Stimulated activated CD8-positive, alpha-beta memory T cell treated with anti-CD3 and anti-CD28 coated beads, Interleukin-15, amount 100 ng/mL, for 1 hour (primary cell): Measurements from ENCODE around the gene AFF1.

Experiments
- DNase-seq: peaks from one replicate; pipeline ENCODE4 v3.0.0-alpha.2; 2020; ENCODE audit warnings: low read depth

AFF1 gene

DNA sequence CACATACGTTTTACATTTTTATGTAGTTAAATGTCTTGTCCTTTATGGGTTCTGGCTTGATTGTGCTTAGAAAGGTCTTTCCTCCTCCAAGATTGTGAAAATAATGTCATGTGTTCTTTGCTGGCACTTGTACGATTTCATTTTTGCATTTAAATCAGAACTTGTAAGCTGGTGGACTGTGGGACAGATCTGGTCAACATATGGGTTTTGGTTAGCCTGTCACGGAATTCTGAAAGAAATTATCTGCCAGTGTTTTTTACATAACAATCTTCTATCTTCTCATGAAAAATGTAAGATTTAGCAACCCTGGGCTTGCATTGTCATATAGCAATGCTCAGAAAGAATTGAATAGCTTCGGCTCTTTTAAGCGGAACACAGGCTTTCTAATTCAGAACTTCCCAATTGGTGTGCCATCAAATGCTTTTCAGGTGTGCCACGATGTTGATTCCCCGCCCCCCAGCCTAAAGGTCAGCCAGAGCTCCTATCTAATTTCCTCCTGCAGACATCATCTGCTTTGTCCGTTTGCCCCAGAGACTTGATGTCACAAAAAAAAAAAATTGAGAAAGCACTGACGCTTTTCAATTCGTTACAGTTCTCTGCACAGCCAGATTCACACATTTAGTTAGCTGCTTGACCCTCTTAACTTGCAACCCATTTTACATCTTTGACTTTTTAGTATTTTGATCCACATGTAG lies 16.2 kb downstream of the AFF1 start:
- DNase-seq, result no peak

DNA sequence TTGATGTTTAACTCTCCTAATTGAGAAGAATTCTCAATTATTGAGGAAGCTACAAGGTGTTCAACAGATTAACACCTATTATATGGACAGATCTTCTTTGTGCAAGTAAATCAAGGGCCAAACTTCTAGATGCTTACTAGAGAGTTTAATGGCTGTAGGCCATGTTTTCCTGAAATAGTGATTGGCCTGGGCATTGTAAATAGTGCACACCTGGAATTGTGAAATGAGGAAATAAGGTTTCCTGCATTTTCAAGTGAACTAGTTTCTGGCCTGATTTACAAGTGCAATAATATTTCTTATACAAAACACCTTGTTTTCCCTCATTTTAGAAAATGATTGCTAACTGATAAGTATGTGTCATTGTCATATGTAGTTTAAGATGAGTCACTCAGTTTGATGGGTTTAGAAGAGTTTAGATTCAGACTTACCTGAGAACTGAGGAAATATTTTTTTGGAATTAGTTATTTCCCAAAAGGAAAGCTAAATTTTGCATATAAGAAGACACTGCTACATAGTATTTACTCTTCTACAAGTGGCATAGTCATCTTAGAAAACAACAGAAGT lies 21.2 kb downstream of the AFF1 start:
- DNase-seq, result no peak

DNA sequence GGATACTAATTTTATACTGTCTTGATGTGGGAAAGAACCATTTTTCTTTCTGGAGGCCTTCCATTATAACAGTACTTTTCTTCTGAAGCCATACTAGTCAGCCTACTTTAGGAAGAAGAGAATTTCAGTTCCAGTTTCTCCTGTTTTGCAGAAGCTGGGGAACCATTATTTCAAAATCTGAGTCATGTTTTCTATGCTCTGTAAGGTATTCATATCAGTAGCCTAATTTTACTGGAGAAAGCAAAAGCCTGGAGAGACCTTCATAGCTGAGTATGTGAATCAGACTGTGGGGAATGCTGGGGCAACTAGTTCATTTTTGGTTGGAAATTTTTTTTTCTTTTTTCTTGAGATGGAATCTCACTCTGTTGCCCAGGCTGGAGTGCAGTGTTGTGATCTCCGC lies 22.4 kb downstream of the AFF1 start:
- DNase-seq, result no peak

DNA sequence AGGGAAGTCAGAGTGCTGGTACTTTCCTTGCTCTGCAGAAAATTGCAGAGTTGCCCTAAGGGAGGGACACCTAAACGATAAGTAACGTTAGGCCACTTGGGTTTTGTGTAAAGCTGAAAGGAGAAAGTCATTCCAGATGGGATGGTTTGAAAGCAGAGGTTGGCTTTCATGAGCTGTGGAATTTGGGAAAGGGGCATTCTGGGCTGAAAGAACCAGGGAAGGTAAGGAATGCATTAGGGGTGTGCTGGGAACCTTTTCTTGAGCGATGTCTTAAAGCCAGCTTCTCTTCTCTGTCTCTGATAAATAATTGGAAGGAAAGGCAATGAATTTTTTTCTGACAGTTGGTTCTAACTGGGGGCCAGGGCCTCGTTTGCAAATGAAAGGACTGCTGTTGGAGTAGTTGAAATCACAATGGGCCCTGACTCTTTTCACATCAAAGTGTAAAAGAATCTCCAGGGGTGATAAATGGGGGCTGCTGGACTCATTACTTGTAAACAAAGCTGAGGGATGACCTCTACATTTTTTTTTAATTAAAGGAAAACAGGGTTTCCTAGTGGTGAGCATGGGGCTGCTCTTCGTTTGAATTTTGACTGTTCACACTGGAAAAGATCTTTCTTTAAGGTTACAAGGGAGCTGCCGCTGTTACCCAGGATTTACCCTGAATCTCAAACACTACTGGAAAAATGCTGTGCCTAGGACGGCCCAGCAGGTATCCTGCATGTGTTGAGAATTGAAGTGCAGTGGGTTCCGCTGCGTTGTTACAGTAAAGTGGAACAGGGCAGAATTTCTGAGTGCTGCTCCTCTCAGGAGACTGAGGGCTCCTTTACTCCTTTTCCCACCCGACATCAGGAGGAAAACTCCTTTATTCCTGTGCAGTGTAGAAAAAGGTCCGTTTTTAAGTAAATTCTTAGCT lies 25.0 kb downstream of the AFF1 start:
- DNase-seq, result no peak

DNA sequence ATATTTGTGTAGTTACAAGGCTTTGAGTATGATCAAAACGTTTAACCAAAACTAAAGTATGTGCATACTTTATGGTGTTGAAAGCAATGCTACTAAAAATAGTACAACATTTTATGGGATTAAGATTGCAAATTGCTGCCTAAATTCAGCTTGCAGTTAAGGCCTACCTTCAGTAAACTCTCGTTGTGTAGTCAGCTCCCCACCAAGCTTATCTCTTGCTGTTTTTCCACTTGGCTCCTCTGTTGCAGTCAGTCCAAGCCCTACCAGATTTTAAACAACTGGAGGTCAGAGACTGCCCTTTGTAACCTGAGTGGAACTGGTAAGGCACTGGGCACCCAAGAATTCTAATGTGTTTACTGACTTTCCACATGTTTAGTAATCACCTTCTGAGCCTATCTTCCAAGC lies 25.7 kb downstream of the AFF1 start:
- DNase-seq, result no peak

DNA sequence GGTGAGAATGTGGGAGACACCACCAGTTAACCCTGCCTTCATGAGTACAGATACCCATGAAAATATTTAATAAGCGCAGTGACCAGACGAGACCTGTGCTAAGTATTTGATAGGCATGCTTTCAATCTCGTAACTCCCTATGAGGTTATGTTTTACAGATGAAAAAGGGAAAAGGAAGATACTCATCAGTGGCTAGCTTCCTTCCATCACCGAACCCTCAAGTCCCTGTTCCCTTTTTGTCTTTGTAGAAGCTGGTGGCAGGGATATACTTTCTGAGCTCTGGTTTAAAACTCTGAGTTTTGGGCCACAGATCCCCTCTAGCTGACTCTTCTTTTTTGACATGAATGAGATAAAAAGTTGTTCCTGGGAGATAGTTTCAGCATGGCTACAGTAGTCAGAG lies 26.3 kb downstream of the AFF1 start:
- no peak for DNase-seq

DNA sequence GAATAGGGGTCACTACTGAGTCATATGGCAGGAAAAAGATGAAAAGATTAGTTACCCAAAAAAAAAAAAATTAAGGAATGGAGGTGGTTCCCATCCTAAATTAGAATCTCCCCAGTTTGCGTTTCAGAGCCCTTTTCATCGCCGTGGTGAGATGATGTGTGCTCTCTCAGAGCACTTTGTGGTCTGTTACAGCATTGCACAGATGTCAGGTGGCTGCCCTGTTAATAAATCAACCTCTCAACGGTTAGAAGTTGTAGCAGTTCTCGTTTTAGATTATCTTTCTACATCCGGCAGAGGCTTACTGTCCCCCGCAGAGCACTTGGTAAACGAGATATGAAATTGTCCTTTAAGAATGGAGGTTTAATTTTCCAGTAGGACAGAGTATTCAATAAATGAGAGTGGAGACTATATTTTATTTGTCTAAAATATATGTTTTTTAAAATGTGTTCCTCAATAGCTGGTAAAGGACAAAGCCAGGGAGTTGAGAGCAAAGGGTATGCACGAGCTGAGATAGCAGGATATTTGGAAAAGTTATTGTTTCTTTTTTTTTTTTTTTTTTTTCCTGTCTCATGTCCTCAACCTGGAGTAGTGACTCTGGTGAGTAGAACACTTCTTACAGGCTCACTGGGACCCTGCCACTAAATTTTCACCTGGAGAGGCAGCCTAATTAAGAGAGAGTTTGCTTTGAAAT lies 26.9 kb downstream of the AFF1 start:
- no peak for DNase-seq

DNA sequence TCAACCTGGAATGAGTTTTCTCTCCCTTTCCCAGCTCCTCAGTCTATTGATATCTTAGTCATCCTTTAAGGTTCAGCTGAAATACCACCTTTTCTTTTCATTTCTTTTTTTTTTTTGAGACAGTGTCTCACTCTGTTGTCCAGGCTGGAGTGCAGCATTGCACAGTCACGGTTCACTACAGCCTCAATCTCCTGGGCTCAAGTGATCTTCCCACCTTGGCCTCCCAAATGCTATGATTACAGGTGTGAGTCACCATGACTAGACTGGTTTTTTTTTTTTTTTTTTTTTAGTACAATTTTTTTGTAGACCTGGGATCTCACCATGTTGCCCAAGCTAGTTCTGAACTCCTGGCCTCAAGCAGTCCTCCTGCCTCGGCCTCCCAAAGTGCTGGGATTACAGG lies 28.9 kb downstream of the AFF1 start:
- no peak for DNase-seq

DNA sequence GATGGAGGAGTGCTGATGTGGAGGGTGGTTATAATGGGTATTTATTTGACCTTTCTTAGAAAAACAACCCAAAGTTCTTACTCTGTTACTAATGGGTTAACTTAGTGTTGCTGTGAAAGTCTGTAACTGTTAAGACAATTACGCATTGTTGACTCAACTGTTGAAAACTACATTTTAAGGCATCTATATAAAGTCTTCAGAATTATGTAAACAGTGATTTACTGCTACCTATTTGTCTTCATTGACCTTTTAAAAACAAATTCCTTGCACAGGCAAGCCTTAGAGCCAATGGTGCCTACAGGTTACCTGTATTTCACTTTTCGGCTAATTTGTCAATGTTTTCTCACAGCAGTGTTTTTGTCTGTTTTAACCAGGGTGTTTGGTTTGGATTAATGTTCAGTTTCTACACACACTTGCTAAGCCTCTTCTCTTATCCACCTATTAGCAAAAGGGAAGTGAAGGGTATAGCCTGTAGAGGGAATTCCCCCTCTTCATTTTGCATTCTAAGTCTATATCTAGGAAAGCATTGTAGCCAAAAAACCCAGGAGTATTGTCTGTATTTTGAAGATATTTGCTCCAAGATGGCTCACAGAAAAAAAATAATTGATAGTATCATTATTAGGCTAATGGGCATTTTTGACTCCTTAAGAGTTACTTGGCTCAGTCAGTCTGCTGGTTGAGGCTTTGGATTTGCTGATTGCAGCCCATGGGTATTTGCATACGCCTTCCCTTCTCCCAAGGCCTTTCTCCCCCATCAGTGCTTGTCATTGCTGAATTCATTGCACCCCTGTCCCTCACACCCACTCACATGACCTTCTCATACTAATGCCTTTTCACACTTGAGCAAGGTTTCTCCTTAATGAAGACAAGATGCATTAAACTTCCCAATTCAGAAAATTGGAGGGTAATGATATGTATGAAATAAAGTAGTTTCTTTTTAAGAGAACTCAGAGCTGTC lies 30.5 kb downstream of the AFF1 start:
- DNase-seq, result no peak

DNA sequence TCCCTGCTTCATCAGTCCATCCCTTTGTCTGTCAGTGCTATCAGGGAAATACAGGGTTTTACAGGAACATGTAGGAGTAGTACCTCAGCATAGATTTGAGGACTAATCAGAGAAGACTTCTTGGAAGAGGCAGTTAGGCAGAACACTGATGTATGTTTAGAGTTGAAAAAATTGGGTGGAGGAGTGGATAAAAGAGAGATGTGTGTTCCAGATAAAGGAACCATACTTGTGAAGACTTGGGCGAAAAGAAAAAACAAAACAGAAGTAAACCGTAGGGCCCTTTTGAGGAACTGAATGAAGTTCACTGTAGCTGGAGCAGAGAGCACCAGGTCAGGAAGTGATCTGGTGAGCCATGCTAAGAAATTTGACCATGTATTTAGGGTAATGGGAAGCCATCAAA lies 32.3 kb downstream of the AFF1 start:
- no peak for DNase-seq

DNA sequence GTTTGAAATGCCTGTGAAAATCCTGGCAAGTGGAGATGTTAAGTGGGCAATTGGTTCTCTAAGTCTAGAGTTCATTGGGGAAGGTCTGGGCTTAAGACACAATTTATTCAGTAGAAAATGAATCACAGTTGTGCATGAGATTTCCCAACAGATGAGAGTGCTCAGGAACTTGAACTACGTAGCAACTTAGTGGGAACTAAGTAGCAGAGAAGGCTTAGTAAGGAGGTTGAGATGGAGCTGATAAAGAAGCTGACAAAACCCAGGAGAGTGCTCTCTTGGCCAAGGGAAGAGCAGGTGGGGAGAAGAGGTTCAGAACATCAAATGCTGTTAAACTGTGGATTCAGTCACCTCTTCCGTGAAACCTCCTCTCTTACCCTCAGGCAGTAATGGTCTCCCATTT lies 33.0 kb downstream of the AFF1 start:
- no peak for DNase-seq

DNA sequence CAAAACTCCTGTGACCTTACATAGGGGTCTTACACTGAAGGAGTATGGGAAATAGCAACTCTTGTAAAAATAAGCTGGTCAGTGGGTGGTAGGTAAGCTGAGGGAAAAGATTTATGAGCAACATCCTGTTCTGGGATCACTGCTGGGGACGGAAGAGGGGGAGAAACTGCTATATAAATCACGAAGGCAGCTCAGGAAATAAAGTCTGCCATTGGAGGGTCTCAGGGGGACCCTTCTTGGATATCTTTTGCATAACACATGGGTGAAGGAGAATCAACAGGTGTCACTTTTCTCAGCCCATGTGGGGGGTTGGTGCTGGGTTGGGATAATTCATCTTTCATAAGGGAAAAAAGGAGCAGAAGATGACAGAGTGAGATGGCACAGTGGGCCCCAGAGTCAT lies 33.7 kb downstream of the AFF1 start:
- DNase-seq, result no peak

DNA sequence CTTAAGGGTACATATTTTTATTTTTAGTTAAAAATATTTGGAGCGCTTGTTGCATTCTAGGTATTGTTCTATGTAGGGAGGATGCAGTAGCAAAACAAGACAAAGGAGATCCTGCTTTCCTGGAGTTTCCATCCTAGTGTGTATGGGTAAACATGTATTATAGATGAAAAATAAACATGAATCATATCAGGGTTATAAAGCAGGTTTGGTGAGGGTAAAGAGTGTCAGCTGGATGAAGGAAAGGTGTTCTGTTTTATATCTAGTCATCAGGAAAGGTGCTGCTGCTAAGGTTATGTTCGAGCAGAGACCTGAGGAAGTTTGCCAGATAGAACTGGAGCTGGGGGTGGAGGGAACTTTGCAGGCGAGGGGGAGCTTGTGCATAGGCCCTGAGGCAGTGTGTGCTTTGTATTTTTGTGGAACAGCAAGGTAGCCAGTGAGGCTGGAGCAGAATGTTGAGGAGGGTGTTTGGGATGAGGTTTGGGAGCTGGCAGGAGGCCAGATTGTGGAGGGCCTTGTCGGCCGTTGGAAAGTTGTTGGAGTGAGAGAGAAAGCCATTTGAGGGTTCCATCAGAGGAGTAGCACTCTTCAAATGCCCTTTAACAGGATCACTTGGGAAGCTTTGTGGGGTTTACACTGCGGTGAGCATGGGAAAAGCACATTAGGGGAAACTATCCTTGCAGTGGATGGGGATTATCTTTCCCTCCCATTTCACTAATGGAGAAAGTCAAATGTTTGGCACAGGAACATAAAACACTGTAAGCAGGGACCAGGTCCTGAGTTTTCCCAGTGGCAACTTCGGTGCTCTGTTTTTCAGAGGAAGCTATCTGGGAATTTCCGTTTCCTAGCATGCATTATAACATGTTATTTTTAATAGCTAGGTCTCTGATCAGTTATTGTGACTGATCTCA lies 35.9 kb downstream of the AFF1 start:
- DNase-seq, result no peak

DNA sequence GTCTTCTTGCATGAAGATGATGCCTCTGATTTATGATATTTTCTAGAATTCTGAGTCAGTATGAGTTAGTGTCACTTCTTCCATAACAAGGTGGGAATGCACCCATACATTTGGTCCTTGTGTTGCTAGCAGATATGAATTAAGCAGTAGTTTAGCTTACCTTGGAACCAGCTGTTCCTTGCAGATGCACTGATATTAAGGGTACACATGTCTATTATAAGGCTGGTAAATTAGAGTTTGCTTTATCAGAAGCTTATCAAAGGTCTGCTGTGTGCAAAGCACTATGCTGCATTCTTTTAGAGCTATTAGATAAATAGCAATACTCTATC lies 36.5 kb downstream of the AFF1 start:
- DNase-seq, result no peak

DNA sequence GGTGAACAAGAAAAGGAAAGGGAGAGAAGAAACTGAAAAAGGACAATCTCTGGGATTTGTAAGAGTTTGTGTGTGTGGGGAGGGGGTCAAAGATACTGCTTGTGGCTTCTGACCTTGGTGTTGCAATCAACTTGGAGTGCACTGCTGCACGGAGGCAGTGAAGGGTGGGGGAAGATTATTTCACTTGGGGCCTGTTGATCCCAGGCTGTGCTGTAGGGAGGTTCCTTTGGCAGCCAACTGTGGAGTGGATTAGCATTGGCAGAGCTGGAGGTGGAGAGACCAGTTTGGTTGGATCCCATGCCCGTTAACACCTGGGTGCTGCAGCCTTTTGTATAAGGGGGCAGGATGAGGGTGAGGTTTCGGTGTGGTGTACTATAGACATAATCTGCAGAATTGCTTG lies 38.2 kb downstream of the AFF1 start:
- no peak for DNase-seq

DNA sequence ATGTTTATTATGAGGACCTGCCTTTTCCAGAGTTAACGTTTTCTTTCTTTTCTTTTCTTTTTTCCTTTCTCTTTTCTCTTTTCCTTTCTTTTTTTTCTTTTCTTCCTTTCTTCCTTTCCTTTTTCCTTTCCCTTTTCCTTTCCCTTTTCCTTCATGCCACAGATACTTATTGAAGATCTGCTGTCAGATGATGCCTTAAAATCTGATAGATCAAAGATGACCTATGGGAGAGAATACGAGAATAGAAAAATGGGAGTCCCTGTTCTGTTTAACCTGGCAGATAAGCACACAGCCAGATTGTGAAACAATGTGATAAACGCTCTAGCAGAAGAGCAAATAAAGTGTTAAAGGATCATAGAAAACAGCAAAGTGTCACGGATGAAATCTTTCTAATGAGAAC lies 38.9 kb downstream of the AFF1 start:
- DNase-seq, result no peak

DNA sequence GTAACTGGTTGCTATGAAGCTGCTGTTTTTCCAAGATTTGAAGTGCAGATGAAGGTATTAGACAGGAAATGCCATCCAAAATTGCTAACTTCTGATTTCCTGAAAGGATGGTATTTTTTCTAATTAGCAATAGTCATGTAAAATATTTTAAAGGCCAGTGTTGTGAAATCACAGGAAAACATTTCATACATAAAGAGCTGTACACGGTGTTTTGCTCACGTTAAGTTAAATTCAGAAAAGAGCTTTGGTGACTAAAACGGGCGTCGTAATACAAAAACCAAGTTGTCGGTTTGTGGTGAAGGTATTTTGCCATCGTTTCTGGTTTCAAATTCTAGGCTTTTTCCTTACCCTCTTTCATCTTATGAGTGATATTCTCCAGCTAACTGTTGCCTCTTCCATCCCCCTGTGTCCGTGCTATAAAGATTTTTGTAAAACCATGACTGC lies 39.8 kb downstream of the AFF1 start:
- no peak for DNase-seq

DNA sequence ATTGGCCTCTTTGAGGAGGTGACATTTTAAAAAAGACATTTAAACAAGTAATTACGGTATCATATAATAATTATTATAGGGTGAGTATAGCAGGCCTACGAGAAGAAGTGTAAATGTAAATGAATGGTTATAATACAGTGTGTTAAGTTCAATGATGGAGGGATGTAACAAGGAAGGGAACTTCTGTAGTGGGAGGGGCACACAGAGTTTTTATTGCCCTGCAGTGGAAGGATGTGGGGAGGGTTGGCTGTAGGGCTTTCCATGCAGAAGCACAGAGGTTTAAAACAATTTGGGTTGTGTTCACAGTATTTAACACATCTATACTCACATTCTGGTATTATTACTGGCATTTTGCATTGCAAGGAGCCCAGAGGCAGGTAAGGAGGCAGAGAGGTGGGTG lies 41.1 kb downstream of the AFF1 start:
- no peak for DNase-seq

DNA sequence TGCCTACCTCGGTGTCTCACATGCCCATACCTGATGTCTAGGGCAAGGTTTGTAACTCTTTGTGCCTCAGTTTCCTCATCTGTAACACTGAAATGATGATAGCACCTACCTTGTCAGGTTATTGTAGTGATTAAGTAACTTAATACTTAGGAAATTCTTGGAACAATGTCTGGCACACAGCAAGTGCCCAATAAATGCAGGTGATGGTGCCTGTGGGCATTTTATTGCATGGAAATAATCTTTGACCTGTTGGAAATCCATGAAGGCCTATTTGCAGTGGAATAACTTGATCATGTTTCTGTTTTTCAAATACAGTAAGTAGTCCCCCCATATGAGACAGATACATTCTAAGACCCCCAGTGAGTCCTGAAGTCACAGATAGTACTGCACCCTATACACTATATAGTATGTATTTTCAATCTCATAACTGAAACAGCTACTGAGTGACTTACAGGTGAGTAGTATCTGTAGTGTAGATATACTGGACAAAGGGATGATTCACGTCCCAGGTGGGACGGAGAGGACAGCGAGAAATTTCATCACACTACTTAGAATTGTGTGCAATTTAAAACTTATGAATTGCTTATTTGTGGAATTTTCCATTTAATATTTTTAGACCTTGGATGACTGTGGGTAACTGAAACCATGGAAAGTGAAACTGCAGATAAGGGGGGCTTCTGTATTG lies 42.1 kb downstream of the AFF1 start:
- no peak for DNase-seq

DNA sequence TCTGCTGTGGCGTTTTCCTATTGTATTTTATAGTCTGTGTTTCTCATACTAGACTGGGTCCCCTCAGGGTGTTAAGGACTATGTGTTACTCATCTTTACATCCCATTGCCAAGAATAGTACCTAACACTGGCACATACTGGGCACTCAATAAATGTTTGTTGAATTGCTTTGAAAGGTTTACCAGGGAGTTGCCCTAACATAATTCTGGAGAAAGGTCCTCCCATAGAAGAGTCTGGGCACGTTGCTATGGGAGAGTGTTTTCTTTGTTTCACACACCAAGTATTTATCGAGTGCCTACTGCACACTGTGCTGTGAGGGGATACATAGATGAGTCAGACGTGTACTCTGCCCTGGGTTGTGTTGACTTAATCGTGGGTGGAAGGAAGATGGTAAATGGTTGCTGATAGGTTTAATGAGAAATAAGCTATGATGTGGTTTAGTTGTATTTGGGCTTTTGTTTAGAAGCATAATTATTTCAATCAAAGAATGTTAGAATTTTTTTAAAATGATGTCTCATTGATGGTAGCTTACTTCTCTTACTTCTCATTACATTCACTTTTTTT lies 42.9 kb downstream of the AFF1 start:
- no peak for DNase-seq
